ENCODE data around the gene KIF6. TPM values are rescaled to one million over a fixed set of nuclear protein-coding genes. Genes with fewer than 3 reads are reported as not detected.
A peak's percentile ranks its signal among the peaks of the same experiment; 100 is the strongest.
"Not testable (repeated sequence)": the region's sequence is repeated elsewhere in the genome, so short reads cannot be mapped to it uniquely, and the experiment has no call there.

The KIF6 gene
- polyA plus RNA-seq, 2 of the 4 experiments (the other 2 are of a cell fraction), result 0.05 to 0.39 TPM

- POLR2A ChIA-PET, result no interaction called here
Observed at GRCh38 chr6:39725632-39725997, 407 bp upstream of the KIF6 start.

GRCh38 chr6:39723350-39723749, 1.9 kb downstream of the KIF6 start:
- H3K27ac ChIP-seq; H3K9me3 ChIP-seq; H3K4me3 ChIP-seq; ATAC-seq; DNase-seq (ENCODE audit: low read depth in 1 of 2, low spot score in 1 of 2); CTCF ChIA-PET; H3K4me1 ChIP-seq; FAIRE-seq; POLR2A ChIA-PET; H3K4me2 ChIP-seq: not testable (repeated sequence)
- WGBS (ENCODE audit: missing lambda C conversion rate), result 61% methylated on average over 4 of the region's 4 CpGs

More at GRCh38 chr6:39725632-39725997, 407 bp upstream of the KIF6 start:
- no peak for TF ChIP-seq NPAS2 (CRISPR knock-in tag; IDR thresholded peaks at IDR 0.05; ENCODE audit: borderline replicate concordance)
- no peak for TF ChIP-seq CBX2 (IDR thresholded peaks at IDR 0.05; ENCODE audit: borderline replicate concordance, low read depth)
- no peak for TF ChIP-seq SMC3 (IDR thresholded peaks at IDR 0.05)
- TF ChIP-seq EHMT2 (IDR thresholded peaks at IDR 0.05; ENCODE audit: low read depth), result no peak
- TF ChIP-seq FOSL2 (IDR thresholded peaks at IDR 0.05), result no peak
- no peak for TF ChIP-seq FOSL2 (CRISPR knock-in tag; IDR thresholded peaks at IDR 0.05)
- TF ChIP-seq CHD4 (IDR thresholded peaks at IDR 0.05; ENCODE audit: borderline replicate concordance), result no peak
- TF ChIP-seq HEYL (CRISPR knock-in tag; IDR thresholded peaks at IDR 0.05), result no peak
- no peak for TF ChIP-seq HOXB5 (CRISPR knock-in tag; IDR thresholded peaks at IDR 0.05)
- TF ChIP-seq CEBPB (IDR thresholded peaks at IDR 0.05), result no peak
- TF ChIP-seq TFCP2L1 (CRISPR knock-in tag; IDR thresholded peaks at IDR 0.05), result no peak
- no peak for TF ChIP-seq ZNF302 (CRISPR knock-in tag; IDR thresholded peaks at IDR 0.05)
- TF ChIP-seq HDAC2 (IDR thresholded peaks at IDR 0.05), result no peak
- no peaks in the 10 kb centered on the region for H3K4me1 ChIP-seq
- peak overlapping the region; percentile 86 for H3K4me2 ChIP-seq
- CTCF ChIA-PET, result no interaction called here
- WGBS (ENCODE audit: missing lambda C conversion rate), result 54% methylated on average over 13 of the region's 14 CpGs
- H3K4me3 ChIP-seq, result peak overlapping the region; percentile 63
- no peaks in the 10 kb centered on the region for H3K9me3 ChIP-seq
- FAIRE-seq (no peak), ATAC-seq (no peak), DNase-seq (ENCODE audit: low read depth in 1 of 2, low spot score in 1 of 2) (no peak)
- peak overlapping the region; percentile 33 to 82; a peak in 4 of 6 replicates for H3K27ac ChIP-seq

- ChIA-PET POLR2A (no interaction called here), CTCF (no interaction called here)
- no peak overlapping the region for H3K27ac ChIP-seq
- H3K4me1 ChIP-seq, result no peaks in the 10 kb centered on the region
- FAIRE-seq (no peak), ATAC-seq (no peak), DNase-seq (ENCODE audit: low read depth in 1 of 2, low spot score in 1 of 2) (no peak)
- no peak overlapping the region for H3K4me2 ChIP-seq
- no peak overlapping the region for H3K4me3 ChIP-seq
- H3K9me3 ChIP-seq, result no peaks in the 10 kb centered on the region
- TF ChIP-seq RNF2 (IDR thresholded peaks at IDR 0.05; ENCODE audit: borderline replicate concordance, low read depth), result no peak
- no peak for TF ChIP-seq REST (IDR thresholded peaks at IDR 0.05)
- TF ChIP-seq HDAC2 (IDR thresholded peaks at IDR 0.05), result no peak
- TF ChIP-seq MAFK (IDR thresholded peaks at IDR 0.05; ENCODE audit: partially characterized antibody), result no peak
- no peak for TF ChIP-seq RAD21 (conservative IDR thresholded peaks at IDR 0.05 in 1 of 2, IDR thresholded peaks at IDR 0.05 in 1 of 2)
- no peak for TF ChIP-seq USF2 (IDR thresholded peaks at IDR 0.05)
- no peak for TF ChIP-seq MAX (IDR thresholded peaks at IDR 0.05)
- TF ChIP-seq CTCF (IDR thresholded peaks at IDR 0.05), result no peak
- no peak for TF ChIP-seq KDM1A (IDR thresholded peaks at IDR 0.05; ENCODE audit: low read depth)
- TF ChIP-seq ATOH8 (CRISPR knock-in tag; IDR thresholded peaks at IDR 0.05; ENCODE audit: low read depth), result no peak
- no peak for TF ChIP-seq BHLHE40 (IDR thresholded peaks at IDR 0.05; ENCODE audit: low read depth, low read length)
- TF ChIP-seq ESRRA (IDR thresholded peaks at IDR 0.05; ENCODE audit: borderline replicate concordance, low read length), result no peak
- no peak for TF ChIP-seq TFCP2L1 (CRISPR knock-in tag; IDR thresholded peaks at IDR 0.05)
- TF ChIP-seq RARB (CRISPR knock-in tag; IDR thresholded peaks at IDR 0.05), result no peak
- TF ChIP-seq ZFP36 (IDR thresholded peaks at IDR 0.05; ENCODE audit: borderline replicate concordance, partially characterized antibody), result no peak
- no peak for TF ChIP-seq JUN (IDR thresholded peaks at IDR 0.05)
Observed at GRCh38 chr6:39714802-39715201, 10.4 kb downstream of the KIF6 start.

Data from A549 (cell line).